WTC11 (cell line): ENCODE data around the gene FBXO41.

Experiments used
- ATF1 ChIP-seq: sonication (generic); formaldehyde crosslinking; IDR thresholded peaks from 2 replicates; pipeline ENCODE4 v1.8.1; 2023; ENCODE audit warnings: mild to moderate bottlenecking, moderate library complexity, missing genetic modification reagents
- CREM ChIP-seq: sonication (generic); formaldehyde crosslinking; IDR thresholded peaks from 2 replicates; pipeline ENCODE4 v1.8.1; 2022; ENCODE audit warnings: mild to moderate bottlenecking, missing genetic modification reagents, moderate library complexity
- IRF2 ChIP-seq: sonication (generic); formaldehyde crosslinking; IDR thresholded peaks from 2 replicates; pipeline ENCODE4 v1.8.0; 2022; ENCODE audit warnings: low read depth, missing genetic modification reagents, borderline replicate concordance
- NFATC4 ChIP-seq: fragments of 250-450 bp; sonication (Bioruptor Pico); IDR thresholded peaks from 2 replicates; pipeline ENCODE4 v1.9.0; 2021; ENCODE audit warnings: mild to moderate bottlenecking
- NR2C2 ChIP-seq: sonication (generic); formaldehyde crosslinking; IDR thresholded peaks from 2 replicates; pipeline ENCODE4 v1.8.0; 2022; ENCODE audit warnings: mild to moderate bottlenecking, missing genetic modification reagents
- SMAD4 ChIP-seq: sonication (generic); formaldehyde crosslinking; IDR thresholded peaks from 2 replicates; pipeline ENCODE4 v1.8.0; 2022; ENCODE audit warnings: mild to moderate bottlenecking, missing genetic modification reagents
- SP1 ChIP-seq: sonication (generic); formaldehyde crosslinking; conservative IDR thresholded peaks from 2 replicates; pipeline ENCODE4 v1.8.1; 2022; ENCODE audit warnings: missing genetic modification reagents
- TF ChIP-seq, protein P1 (sequence below): fragments of 200-600 bp; IDR thresholded peaks from 2 replicates; pipeline ENCODE4 v1.8.0; 2022; ENCODE audit warnings: antibody characterized with exemption
- TF ChIP-seq, protein P2 (sequence below): sonication (generic); formaldehyde crosslinking; IDR thresholded peaks from 2 replicates; pipeline ENCODE4 v1.8.0; 2022; ENCODE audit warnings: mild to moderate bottlenecking, missing genetic modification reagents
- TF ChIP-seq, protein P3 (sequence below): sonication (generic); formaldehyde crosslinking; IDR thresholded peaks from 2 replicates; pipeline ENCODE4 v1.8.1; 2022; ENCODE audit warnings: low read depth, mild to moderate bottlenecking, moderate library complexity, missing genetic modification reagents, borderline replicate concordance
- TF ChIP-seq, protein P4 (sequence below): sonication (generic); formaldehyde crosslinking; IDR thresholded peaks from 2 replicates; pipeline ENCODE4 v1.8.1; 2022; ENCODE audit warnings: mild to moderate bottlenecking, moderate library complexity, missing genetic modification reagents
- TF ChIP-seq, protein P5 (sequence below): sonication (generic); formaldehyde crosslinking; IDR thresholded peaks from 2 replicates; pipeline ENCODE4 v1.8.1; 2023; ENCODE audit warnings: mild to moderate bottlenecking, missing genetic modification reagents, moderate library complexity

DNA sequence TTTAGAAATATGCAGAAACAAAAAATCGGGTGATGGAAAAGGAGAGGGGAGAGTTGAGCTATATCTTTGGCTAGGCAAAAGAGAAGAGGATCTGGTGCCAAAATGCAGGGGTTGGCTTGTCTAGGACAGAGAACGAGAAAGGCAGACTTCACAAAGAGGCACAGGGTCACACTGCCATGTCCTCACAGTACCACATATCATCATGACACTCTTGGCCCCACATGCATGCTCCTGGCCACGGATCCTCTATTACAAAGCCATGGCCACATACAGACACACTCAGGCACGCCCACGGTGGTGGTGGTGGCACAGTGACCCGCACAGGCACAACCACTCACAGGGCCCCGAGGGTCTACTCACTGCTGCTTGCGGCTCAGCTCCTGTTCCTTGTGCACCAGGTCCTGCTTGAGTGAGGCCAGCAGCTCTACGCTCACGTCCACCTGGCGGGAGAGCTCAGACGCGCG lies 15.9 kb downstream of the FBXO41 start:
- TF ChIP-seq, protein P1, sequence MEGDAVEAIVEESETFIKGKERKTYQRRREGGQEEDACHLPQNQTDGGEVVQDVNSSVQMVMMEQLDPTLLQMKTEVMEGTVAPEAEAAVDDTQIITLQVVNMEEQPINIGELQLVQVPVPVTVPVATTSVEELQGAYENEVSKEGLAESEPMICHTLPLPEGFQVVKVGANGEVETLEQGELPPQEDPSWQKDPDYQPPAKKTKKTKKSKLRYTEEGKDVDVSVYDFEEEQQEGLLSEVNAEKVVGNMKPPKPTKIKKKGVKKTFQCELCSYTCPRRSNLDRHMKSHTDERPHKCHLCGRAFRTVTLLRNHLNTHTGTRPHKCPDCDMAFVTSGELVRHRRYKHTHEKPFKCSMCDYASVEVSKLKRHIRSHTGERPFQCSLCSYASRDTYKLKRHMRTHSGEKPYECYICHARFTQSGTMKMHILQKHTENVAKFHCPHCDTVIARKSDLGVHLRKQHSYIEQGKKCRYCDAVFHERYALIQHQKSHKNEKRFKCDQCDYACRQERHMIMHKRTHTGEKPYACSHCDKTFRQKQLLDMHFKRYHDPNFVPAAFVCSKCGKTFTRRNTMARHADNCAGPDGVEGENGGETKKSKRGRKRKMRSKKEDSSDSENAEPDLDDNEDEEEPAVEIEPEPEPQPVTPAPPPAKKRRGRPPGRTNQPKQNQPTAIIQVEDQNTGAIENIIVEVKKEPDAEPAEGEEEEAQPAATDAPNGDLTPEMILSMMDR: no peak
- TF ChIP-seq, protein P2, sequence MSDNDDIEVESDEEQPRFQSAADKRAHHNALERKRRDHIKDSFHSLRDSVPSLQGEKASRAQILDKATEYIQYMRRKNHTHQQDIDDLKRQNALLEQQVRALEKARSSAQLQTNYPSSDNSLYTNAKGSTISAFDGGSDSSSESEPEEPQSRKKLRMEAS (CRISPR knock-in tag): no peak
- TF ChIP-seq ATF1 (CRISPR knock-in tag) (no peak), SP1 (CRISPR knock-in tag) (no peak), NFATC4 (CRISPR knock-in tag) (no peak), IRF2 (no peak), CREM (CRISPR knock-in tag) (no peak), NR2C2 (CRISPR knock-in tag) (no peak), SMAD4 (no peak)
- TF ChIP-seq, protein P3, sequence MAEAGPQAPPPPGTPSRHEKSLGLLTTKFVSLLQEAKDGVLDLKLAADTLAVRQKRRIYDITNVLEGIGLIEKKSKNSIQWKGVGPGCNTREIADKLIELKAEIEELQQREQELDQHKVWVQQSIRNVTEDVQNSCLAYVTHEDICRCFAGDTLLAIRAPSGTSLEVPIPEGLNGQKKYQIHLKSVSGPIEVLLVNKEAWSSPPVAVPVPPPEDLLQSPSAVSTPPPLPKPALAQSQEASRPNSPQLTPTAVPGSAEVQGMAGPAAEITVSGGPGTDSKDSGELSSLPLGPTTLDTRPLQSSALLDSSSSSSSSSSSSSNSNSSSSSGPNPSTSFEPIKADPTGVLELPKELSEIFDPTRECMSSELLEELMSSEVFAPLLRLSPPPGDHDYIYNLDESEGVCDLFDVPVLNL (CRISPR knock-in tag): no peak
- TF ChIP-seq, protein P4, sequence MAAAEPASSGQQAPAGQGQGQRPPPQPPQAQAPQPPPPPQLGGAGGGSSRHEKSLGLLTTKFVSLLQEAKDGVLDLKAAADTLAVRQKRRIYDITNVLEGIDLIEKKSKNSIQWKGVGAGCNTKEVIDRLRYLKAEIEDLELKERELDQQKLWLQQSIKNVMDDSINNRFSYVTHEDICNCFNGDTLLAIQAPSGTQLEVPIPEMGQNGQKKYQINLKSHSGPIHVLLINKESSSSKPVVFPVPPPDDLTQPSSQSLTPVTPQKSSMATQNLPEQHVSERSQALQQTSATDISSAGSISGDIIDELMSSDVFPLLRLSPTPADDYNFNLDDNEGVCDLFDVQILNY (CRISPR knock-in tag): no peak
- TF ChIP-seq, protein P5, sequence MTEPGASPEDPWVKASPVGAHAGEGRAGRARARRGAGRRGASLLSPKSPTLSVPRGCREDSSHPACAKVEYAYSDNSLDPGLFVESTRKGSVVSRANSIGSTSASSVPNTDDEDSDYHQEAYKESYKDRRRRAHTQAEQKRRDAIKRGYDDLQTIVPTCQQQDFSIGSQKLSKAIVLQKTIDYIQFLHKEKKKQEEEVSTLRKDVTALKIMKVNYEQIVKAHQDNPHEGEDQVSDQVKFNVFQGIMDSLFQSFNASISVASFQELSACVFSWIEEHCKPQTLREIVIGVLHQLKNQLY (CRISPR knock-in tag): no peak; the same call in 1 of the 2 replicates
